NB4 (cell line): Measurements from ENCODE around the gene SLC15A3.

Experiments
- DNase-seq: peaks from one replicate; pipeline ENCODE4 v3.0.0; 2010; ENCODE audit warnings: low read depth
- H3K4me3 ChIP-seq: one replicate; pipeline ENCODE4 v1.5.1; 2011; ENCODE audit warnings: mild to moderate bottlenecking, low read depth, low read length, moderate library complexity
- CTCF ChIP-seq: IDR thresholded peaks from one replicate; pipeline ENCODE4 v1.5.1; 2012; ENCODE audit warnings: low read depth, low read length
- MAX ChIP-seq: IDR thresholded peaks from 2 replicates; pipeline ENCODE4 v1.6.1; 2011; ENCODE audit warnings: low read depth, low read length
- MYC ChIP-seq: IDR thresholded peaks from 2 replicates; pipeline ENCODE4 v1.6.1; 2011; ENCODE audit warnings: low read depth, low read length
- POLR2A ChIP-seq: IDR thresholded peaks from 2 replicates; pipeline ENCODE4 v1.6.1; 2011; ENCODE audit warnings: mild to moderate bottlenecking; ENCODE audit not compliant: insufficient read length; ENCODE audit errors: extremely low read depth

Gene SLC15A3

GRCh38 chr11:60926500-60926899, 25.5 kb downstream of the SLC15A3 start:
- H3K4me3 ChIP-seq = no peak overlapping the region
- TF ChIP-seq POLR2A (no peak), MAX (no peak), CTCF (no peak), MYC (no peak)
- no peak for DNase-seq

GRCh38 chr11:60925868-60926267, 26.1 kb downstream of the SLC15A3 start:
- no peak for TF ChIP-seq CTCF
- TF ChIP-seq MAX = no peak
- no peak for TF ChIP-seq MYC
- no peak for TF ChIP-seq POLR2A
- no peak for DNase-seq
- no peak overlapping the region for H3K4me3 ChIP-seq

- no peak for TF ChIP-seq CTCF
- TF ChIP-seq MAX = no peak
- no peak for TF ChIP-seq MYC
- no peak for TF ChIP-seq POLR2A
- no peak for DNase-seq
- H3K4me3 ChIP-seq = no peak overlapping the region
Observed at GRCh38 chr11:60924906-60925853, 26.8 kb downstream of the SLC15A3 start.

GRCh38 chr11:60924110-60924905, 27.7 kb downstream of the SLC15A3 start, which contains the start of gene TMEM132A:
TSS of gene TMEM132A (plus strand) at chr11:60924460. CDS start at chr11:60924634, 174 bp downstream.
- no peak for TF ChIP-seq CTCF
- no peak for TF ChIP-seq POLR2A
- no peak for TF ChIP-seq MAX
- no peak for TF ChIP-seq MYC
- no peak within 1 kb of the TSS for H3K4me3 ChIP-seq

GRCh38 chr11:60923800-60924109, 28.2 kb downstream of the SLC15A3 start:
- no peak for DNase-seq
- H3K4me3 ChIP-seq = no peak overlapping the region
- TF ChIP-seq MYC (no peak), MAX (no peak)

More at GRCh38 chr11:60924110-60924905, 27.7 kb downstream of the SLC15A3 start, which contains the start of gene TMEM132A:
- DNase-seq = no peak
